Breast epithelium (tissue), 3 donors: ENCODE results near the gene MLF2.

Experiments used
- CTCF ChIP-seq, 3 donors: fragments of 450-650 bp; IDR thresholded peaks; one replicate each; pipeline ENCODE4 v1.5.1; 2016 to 2017; ENCODE audit warnings: antibody characterized with exemption in 3 of 3, mild to moderate bottlenecking in 3 of 3, moderate library complexity in 3 of 3
- POLR2A ChIP-seq: fragments of 450-650 bp; IDR thresholded peaks from one replicate; pipeline ENCODE4 v1.6.1; 2016; ENCODE audit warnings: antibody characterized with exemption, mild to moderate bottlenecking, moderate library complexity
- POLR2AphosphoS5 ChIP-seq, 3 donors: sonication (generic); formaldehyde crosslinking; IDR thresholded peaks; one replicate each; pipeline ENCODE4 v1.6.1; 2017; ENCODE audit warnings: antibody characterized with exemption in 3 of 3

DNA sequence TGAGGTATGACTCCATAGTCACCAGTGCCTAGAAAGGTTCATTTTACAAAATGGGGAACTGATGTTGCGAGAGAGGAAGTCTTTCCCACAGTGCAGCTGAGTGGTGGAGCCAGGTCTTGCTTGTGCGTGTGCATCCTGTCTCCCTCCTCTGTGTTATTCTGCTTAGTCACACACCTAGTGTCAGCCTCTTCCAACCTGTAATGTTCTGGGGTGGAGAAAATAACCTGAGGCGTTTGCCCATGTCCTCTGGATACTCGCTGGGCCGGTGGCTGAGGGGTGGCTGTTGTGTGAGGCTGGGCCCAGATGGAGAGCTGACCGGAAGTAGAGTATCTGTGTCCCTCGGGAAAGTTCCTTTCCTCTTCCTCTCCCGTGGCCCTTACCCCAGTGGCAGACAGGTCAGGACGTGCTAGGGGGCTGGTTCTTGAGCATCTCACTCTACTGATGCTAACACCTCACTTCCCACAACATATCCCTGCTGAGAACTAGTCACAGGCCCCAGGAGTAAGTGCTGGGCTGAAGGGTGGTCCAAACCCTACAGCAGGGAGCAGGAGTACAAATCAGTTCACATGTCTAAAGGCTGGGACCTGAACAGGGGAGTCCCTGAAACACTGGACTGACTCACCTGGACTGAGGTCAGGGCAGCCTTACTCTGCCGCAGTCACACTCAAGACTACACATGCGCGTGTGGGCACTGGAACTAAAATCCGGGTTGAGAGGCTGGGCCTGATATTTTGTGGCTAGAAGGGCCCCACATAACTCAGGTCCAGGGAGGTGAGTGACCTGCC, 7.0 kb downstream of the MLF2 start:
- TF ChIP-seq CTCF (IDR thresholded peaks at IDR 0.05): no peak
- TF ChIP-seq POLR2A: no peak
- TF ChIP-seq POLR2AphosphoS5 (IDR thresholded peaks at IDR 0.05): no peak
